ENCODE results near the gene FBXL12. TPM values are rescaled to one million over a fixed set of nuclear protein-coding genes. Genes with fewer than 3 reads are reported as not detected.
A peak's percentile ranks its signal among the peaks of the same experiment; 100 is the strongest.
"Not testable (repeated sequence)": the region's sequence is repeated elsewhere in the genome, so short reads cannot be mapped to it uniquely, and the experiment has no call there.

Gene FBXL12
- total RNA-seq, 4 donors from 2014 or later = 8.2 to 25.4 (median 18.6) TPM

DNA sequence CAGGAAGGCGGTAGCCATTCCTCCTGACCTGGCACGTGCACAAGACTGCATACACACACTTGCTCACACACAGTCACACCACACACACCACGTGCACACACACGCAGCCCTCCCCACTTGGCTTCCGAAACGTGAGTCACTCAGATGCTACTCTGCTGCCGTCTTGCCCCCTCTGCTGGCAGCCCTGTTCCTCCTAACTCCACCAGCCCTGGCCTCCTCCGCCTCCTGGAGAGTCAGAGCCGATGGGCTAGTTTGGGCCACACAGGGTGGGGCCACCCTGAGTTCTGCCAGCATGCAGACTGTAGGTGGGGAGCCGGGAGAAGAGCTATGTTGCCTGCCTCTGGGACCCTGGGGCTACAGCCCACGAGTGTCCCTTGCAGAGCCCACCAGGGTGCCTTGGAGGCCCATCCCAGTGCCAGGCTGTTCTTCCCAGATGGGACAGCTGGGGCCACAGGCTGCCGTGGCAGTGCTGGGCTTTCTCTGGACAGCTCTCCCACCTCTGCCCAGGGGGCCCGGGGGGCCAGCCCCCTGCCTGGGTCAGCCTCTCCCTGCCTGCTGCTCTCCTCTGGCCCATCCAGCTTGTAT, 28.3 kb upstream of the FBXL12 start:
- H3K27me3 ChIP-seq = no peaks in the 10 kb centered on the region
- H3K4me3 ChIP-seq = no peak overlapping the region
- peak; percentile 32 to 43 (median 34) for TF ChIP-seq CTCF (IDR thresholded peaks at IDR 0.05)
- no peak for TF ChIP-seq POLR2A (IDR thresholded peaks at IDR 0.05)
- no peaks in the 10 kb centered on the region for H3K36me3 ChIP-seq
- intact Hi-C loops (cut with DNase I; ENCODE audit: low total_unique reads) = no loop called here
- H3K4me1 ChIP-seq = no peaks in the 10 kb centered on the region
- peak; percentile 69 to 73 for DNase-seq
- no peaks in the 10 kb centered on the region for H3K9me3 ChIP-seq
- peak overlapping the region in 1 of 2 donors; percentile 3 for H3K27ac ChIP-seq

DNA sequence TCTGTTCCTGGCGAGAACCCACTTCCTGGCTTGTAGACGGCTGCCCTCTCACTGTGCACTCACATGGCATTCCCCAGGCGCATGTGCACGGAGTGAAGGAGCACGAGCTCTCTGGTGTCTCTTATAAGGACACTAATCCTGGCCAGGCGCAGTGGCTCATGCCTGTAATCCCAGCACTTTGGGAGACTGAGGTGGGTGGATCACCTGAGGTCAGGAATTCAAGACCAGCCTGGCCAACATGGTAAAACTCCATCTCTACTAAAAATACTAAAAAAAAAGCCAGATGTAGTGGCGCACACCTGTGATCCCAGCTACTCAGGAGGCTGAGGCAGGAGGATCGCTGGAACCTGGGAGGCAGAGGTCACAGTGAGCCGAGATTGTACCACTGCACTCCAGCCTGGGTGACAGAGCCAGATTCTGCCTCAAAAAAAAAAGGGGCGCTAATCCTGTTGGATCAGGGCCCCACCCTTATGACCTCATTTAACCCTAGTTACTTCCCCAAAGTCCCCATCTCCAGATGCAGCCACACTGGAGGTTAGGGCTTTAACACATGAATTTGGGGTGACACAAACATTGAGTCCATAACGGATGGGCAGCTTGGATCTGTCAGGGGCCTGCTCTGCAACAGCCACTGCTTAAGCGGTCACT, 24.9 kb upstream of the FBXL12 start:
- H3K9me3 ChIP-seq; H3K4me1 ChIP-seq; DNase-seq; intact Hi-C loops (cut with DNase I; ENCODE audit: low total_unique reads); H3K27ac ChIP-seq; H3K27me3 ChIP-seq; H3K4me3 ChIP-seq; H3K36me3 ChIP-seq: not testable (repeated sequence)

- TF ChIP-seq CTCF (IDR thresholded peaks at IDR 0.05) = no peak
- Histone ChIP-seq H3K36me3 (no peaks in the 10 kb centered on the region), H3K9me3 (no peaks in the 10 kb centered on the region), H3K4me3 (no peak overlapping the region), H3K4me1 (no peaks in the 10 kb centered on the region), H3K27me3 (no peaks in the 10 kb centered on the region), H3K27ac (no peak overlapping the region)
- intact Hi-C loops (cut with DNase I; ENCODE audit: low total_unique reads) = no loop called here
- no peak for DNase-seq
These were observed 24.2 kb upstream of the FBXL12 start for GRCh38 chr19:9842834-9843625.

DNA sequence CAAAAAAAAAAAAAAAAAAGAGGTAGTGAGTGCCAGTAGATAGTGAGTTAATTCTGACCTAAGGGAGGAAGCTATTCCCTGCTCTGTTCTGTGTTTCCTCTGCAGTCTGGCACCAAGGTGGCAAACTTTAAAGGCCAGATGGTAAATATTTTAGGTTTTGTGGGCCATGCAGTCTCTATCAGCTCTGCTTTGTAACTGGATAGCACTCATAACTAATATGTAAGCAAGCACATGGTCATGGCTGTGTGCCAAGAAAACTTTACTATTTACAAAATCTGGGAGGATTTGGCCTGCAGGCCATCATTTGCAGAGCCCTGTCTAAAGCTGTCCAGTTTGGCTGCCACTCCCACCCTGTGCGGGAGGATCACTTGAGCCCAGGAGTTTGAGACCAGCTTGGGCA, 20.5 kb upstream of the FBXL12 start:
- Histone ChIP-seq H3K27me3 (no peaks in the 10 kb centered on the region), H3K27ac (no peak overlapping the region), H3K4me1 (peaks cover 0 to 6% of the 10 kb centered on the region in 2 donors), H3K9me3 (no peaks in the 10 kb centered on the region), H3K36me3 (no peaks in the 10 kb centered on the region), H3K4me3 (no peak overlapping the region)
- intact Hi-C loops (cut with DNase I; ENCODE audit: low total_unique reads) = no loop called here
- DNase-seq = no peak
- TF ChIP-seq POLR2A (IDR thresholded peaks at IDR 0.05) (no peak), CTCF (IDR thresholded peaks at IDR 0.05) (no peak)

- Histone ChIP-seq H3K4me1 (peaks cover 0 to 6% of the 10 kb centered on the region in 2 donors), H3K36me3 (no peaks in the 10 kb centered on the region), H3K27ac (no peak overlapping the region), H3K27me3 (no peaks in the 10 kb centered on the region), H3K9me3 (no peaks in the 10 kb centered on the region), H3K4me3 (no peak overlapping the region)
- intact Hi-C loops (cut with DNase I; ENCODE audit: low total_unique reads) = no loop called here
- DNase-seq = no peak
- TF ChIP-seq CTCF (IDR thresholded peaks at IDR 0.05) (no peak), POLR2A (IDR thresholded peaks at IDR 0.05) (no peak)
These were observed 19.4 kb upstream of the FBXL12 start for GRCh38 chr19:9838324-9838723.

Data from uterus (tissue), 4 donors.